ENCODE measurements around the gene TAS1R1.

The TAS1R1 gene

GRCh38 chr1:6554907-6555778, at the start of gene TAS1R1:
Gene TAS1R1, plus strand, starts transcription at chr1:6555307. Its CDS starts 67 bp downstream, at chr1:6555374.
- DNase-seq, result no peak

GRCh38 chr1:6505367-6506209, 49.5 kb upstream of the TAS1R1 start:
- DNase-seq, result no peak

- DNase-seq, result no peak
Measured at GRCh38 chr1:6506210-6507036, 48.7 kb upstream of the TAS1R1 start.

- no peak for DNase-seq
Measured at GRCh38 chr1:6507037-6507428, 48.1 kb upstream of the TAS1R1 start.

- no peak for DNase-seq
Measured at GRCh38 chr1:6507461-6507911, 47.6 kb upstream of the TAS1R1 start.

GRCh38 chr1:6508154-6508815, 46.8 kb upstream of the TAS1R1 start:
- no peak for DNase-seq

GRCh38 chr1:6508816-6509189, 46.3 kb upstream of the TAS1R1 start:
- no peak for DNase-seq

- no peak for DNase-seq
Measured at GRCh38 chr1:6509220-6509918, 45.7 kb upstream of the TAS1R1 start.

GRCh38 chr1:6509919-6510291, 45.2 kb upstream of the TAS1R1 start:
- DNase-seq, result no peak

- no peak for DNase-seq
Measured at GRCh38 chr1:6510493-6510892, 44.6 kb upstream of the TAS1R1 start.

GRCh38 chr1:6511056-6511455, 44.1 kb upstream of the TAS1R1 start:
- no peak for DNase-seq

GRCh38 chr1:6511561-6512244, 43.4 kb upstream of the TAS1R1 start:
- DNase-seq, result no peak

GRCh38 chr1:6512245-6512907, 42.7 kb upstream of the TAS1R1 start:
- DNase-seq, result no peak

- no peak for DNase-seq
Measured at GRCh38 chr1:6512908-6513280, 42.2 kb upstream of the TAS1R1 start.

GRCh38 chr1:6513320-6513801, 41.7 kb upstream of the TAS1R1 start:
- no peak for DNase-seq

GRCh38 chr1:6515771-6516170, 39.3 kb upstream of the TAS1R1 start:
- no peak for DNase-seq

- DNase-seq, result no peak
Measured at GRCh38 chr1:6517435-6517851, 37.7 kb upstream of the TAS1R1 start.

GRCh38 chr1:6519491-6519934, 35.6 kb upstream of the TAS1R1 start:
- no peak for DNase-seq

GRCh38 chr1:6519935-6520671, 35.0 kb upstream of the TAS1R1 start:
- DNase-seq, result no peak

GRCh38 chr1:6521536-6521935, 33.6 kb upstream of the TAS1R1 start:
- DNase-seq, result no peak
